Colonic mucosa (tissue), 4 donors: ENCODE data around the gene TFIP11. TPM values are rescaled to one million over a fixed set of nuclear protein-coding genes. Genes with fewer than 3 reads are reported as not detected.

ENCODE experiments used
- DNase-seq: peaks from one replicate; pipeline ENCODE4 v3.0.0-alpha.2; 2020
- H3K27ac ChIP-seq: fragments of 200-600 bp; one replicate; pipeline ENCODE4 v1.8.0; 2021
- H3K27me3 ChIP-seq: fragments of 200-600 bp; one replicate; pipeline ENCODE4 v1.8.0; 2021
- H3K36me3 ChIP-seq: fragments of 200-600 bp; one replicate; pipeline ENCODE4 v1.8.0; 2021
- H3K4me1 ChIP-seq: fragments of 200-600 bp; one replicate; pipeline ENCODE4 v1.8.0; 2021; ENCODE audit warnings: mild to moderate bottlenecking
- H3K4me3 ChIP-seq: fragments of 200-600 bp; one replicate; pipeline ENCODE4 v1.8.0; 2021
- H3K9ac ChIP-seq, 2 donors: one replicate each; pipeline ENCODE4 v1.7.0; 2013; ENCODE audit warnings: control low read depth in 2 of 2, low read depth in 2 of 2, low read length in 2 of 2
- H3K9me3 ChIP-seq: fragments of 200-600 bp; one replicate; pipeline ENCODE4 v1.8.0; 2021
- CTCF ChIP-seq: fragments of 200-600 bp; IDR thresholded peaks from one replicate; pipeline ENCODE4 v1.8.0; 2022; ENCODE audit warnings: antibody characterized with exemption, mild to moderate bottlenecking
- intact Hi-C: fragments of 100-400 bp; cut with DNase I; formaldehyde crosslinking; loops from one replicate; pipeline ENCODE4 v1.14.1; 2022
- total RNA-seq, 2 donors: library from RNA; stranded (reverse); fragmentation: NEBNext Ultra II Directional in 1 of 2; extraction: Animal tissue kit (Norgen Biotek cat#: 25700) in 1 of 2; gene quantifications; one replicate each; pipeline ENCODE4 v1.2.1, GENCODE V29; 2021
- donor health status: healthy.
- donor health status: DM: no; HTN: no; CAD: no.
- donor health status: DM: no; HTN: no; CAD: no.

Gene TFIP11
- total RNA-seq, 2 donors from 2014 or later = 31.8 to 36.4 TPM

GRCh38 chr22:26542831-26543230 is 30.6 kb upstream of the TFIP11 start:
- Histone ChIP-seq H3K9me3 (no peaks in the 10 kb centered on the region), H3K27me3 (no peaks in the 10 kb centered on the region), H3K4me3 (no peak overlapping the region), H3K27ac (no peak overlapping the region), H3K9ac (no peak overlapping the region), H3K4me1 (no peaks in the 10 kb centered on the region), H3K36me3 (no peaks in the 10 kb centered on the region)
- DNase-seq = no peak
- no peak for TF ChIP-seq CTCF
- intact Hi-C loops = no loop called here

DNA sequence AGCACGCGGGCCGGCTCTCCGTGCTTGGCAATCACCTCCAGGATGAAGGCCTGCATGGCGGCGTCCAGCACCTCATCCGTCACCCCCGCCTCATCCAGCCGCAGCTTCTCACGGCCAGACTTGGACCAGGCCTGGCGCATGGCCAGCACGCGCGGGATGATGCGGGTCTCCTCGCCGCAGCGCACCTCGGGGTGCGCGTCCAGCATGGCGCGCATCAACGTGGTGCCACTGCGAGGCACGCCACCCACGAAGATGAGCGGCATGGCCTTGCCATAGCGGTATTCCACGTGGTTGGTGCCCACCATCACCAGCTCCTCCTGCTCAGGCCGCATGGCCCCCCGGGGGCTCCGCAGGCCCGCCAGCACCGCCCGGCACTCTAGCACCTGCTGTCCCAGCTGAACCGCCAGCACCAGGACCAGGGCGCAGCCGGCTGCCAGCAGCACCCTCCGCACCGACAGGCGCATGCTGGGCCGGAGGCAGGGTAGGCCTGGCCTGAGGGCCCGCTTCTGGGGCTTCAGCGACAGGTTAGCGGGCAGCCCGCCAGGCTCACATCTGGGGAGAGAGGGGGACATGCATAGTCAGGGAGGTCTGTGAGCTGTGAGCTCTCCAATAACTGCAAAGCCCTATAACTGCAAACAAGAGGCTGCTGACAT is 29.0 kb upstream of the TFIP11 start:
- intact Hi-C loops = no loop called here
- Histone ChIP-seq H3K27ac (no peak overlapping the region), H3K27me3 (no peaks in the 10 kb centered on the region), H3K9me3 (no peaks in the 10 kb centered on the region), H3K4me1 (no peaks in the 10 kb centered on the region), H3K36me3 (no peaks in the 10 kb centered on the region), H3K9ac (no peak overlapping the region), H3K4me3 (no peak overlapping the region)
- no peak for DNase-seq
- no peak for TF ChIP-seq CTCF

DNA sequence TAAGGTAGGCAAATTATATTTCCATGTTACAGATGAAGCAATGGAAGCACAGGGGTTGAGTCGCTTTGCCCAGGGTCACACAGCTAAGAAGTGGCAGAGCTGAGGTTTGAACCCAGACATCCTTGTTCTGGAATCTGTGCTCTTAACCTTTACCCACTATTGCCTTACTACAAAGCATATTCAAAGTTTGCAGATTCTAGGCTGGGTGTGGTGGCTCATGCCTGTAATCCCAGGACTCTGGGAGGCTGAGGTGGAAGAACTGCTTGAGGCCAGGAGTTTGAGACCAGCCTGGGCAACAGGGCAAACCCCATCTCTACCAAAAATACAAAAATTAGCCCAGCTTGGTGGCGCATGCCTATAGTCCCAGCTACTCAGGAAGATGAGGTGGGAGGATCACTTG is 27.8 kb upstream of the TFIP11 start:
- intact Hi-C loops = no loop called here
- Histone ChIP-seq H3K4me3 (no peak overlapping the region), H3K4me1 (no peaks in the 10 kb centered on the region), H3K36me3 (no peaks in the 10 kb centered on the region), H3K9ac (no peak overlapping the region), H3K9me3 (no peaks in the 10 kb centered on the region), H3K27ac (no peak overlapping the region), H3K27me3 (no peaks in the 10 kb centered on the region)
- no peak for DNase-seq
- no peak for TF ChIP-seq CTCF

DNA sequence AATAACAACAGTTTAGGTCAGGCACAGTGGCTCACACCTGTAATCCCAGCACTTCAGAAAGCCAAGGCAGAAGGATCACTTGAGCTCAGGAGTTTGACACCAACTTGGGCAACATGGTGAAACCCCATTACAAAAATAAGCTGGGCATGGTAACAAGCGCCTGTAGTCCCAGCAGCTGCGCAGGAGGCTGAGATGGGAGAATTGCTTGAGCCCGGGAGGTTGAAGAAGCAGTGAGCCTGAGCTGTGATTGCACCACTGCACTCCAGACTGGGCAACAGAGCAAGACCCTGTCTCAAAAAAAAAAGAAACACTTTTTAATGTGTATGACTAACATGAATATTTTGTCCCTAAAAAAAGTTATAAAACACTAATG is 24.5 kb upstream of the TFIP11 start:
- H3K4me1 ChIP-seq = no peaks in the 10 kb centered on the region
- no peak for TF ChIP-seq CTCF
- intact Hi-C loops = no loop called here
- no peaks in the 10 kb centered on the region for H3K9me3 ChIP-seq
- DNase-seq = no peak
- no peak overlapping the region for H3K27ac ChIP-seq
- H3K36me3 ChIP-seq = no peaks in the 10 kb centered on the region
- no peak overlapping the region for H3K4me3 ChIP-seq
- H3K9ac ChIP-seq = no peak overlapping the region
- no peaks in the 10 kb centered on the region for H3K27me3 ChIP-seq

- Histone ChIP-seq H3K27ac (no peak overlapping the region), H3K36me3 (no peaks in the 10 kb centered on the region), H3K4me3 (no peak overlapping the region)
Observed at GRCh38 chr22:26536056-26536761, 23.9 kb upstream of the TFIP11 start.

More at GRCh38 chr22:26536056-26536761, 23.9 kb upstream of the TFIP11 start:
- Histone ChIP-seq H3K9me3 (no peaks in the 10 kb centered on the region), H3K9ac (no peak overlapping the region), H3K4me1 (no peaks in the 10 kb centered on the region), H3K27me3 (no peaks in the 10 kb centered on the region)
- DNase-seq = no peak
- no peak for TF ChIP-seq CTCF
- intact Hi-C loops = no loop called here
